Measurements from ENCODE around the gene SWI5. TPM values are rescaled to one million over a fixed set of nuclear protein-coding genes. Genes with fewer than 3 reads are reported as not detected.

Gene SWI5
- total RNA-seq, 1 donor from 2014 or later: 26.0 TPM

- Mint-ChIP-seq H3K4me1 (no peaks in the 10 kb centered on the region), H3K9me3 (no peaks in the 10 kb centered on the region), H3K4me3 (no peak overlapping the region), H3K36me3 (peaks cover 13% of the 10 kb centered on the region), H3K27ac (no peak overlapping the region), H3K27me3 (ENCODE audit: low read depth) (no peaks in the 10 kb centered on the region)
- TF ChIP-seq CTCF (IDR thresholded peaks at IDR 0.05; ENCODE audit: unreplicated experiment): no peak
- no peak for DNase-seq (ENCODE audit: low spot score in 2 of 2, unreplicated experiment in 2 of 2)
Observed at GRCh38 chr9:128286440-128286839, 10.4 kb downstream of the SWI5 start.

DNA sequence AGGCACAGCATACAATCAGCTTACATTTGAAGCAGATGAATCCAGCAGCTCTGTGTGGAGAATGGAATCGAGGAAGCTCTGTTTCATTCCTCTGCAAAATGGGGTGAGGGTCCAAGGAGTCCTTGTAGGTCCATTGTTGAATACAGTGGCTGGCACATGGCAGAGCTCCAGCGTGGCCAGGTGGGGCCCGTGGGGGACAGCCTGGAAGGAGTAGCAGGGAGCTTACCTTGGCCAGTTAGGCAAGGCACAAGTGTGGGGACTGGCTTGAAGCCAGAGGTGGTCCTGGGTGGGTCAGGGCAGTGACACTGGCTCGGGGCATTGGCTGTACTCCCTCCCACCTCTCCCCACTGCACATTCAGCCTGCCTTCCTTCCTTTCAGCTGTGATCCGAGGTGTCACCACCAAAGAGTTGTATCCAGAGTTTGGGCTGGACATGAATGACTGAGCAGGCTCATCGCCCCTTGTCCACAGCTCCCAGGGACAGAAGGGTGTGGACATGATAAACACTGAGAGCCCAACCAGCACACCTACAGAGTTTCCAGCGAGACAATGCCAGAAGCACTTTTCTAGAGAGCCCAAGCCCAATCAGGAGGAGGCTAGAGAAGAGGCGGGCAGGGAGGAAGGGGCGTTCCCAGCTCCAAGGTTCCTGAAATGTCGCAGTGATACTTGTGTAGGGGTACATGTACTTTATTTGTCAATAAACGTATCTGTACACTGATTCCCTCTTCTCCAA is 12.4 kb downstream of the SWI5 start:
- H3K4me1 Mint-ChIP-seq: no peaks in the 10 kb centered on the region
- no peaks in the 10 kb centered on the region for H3K27me3 Mint-ChIP-seq (ENCODE audit: low read depth)
- DNase-seq (ENCODE audit: low spot score in 2 of 2, unreplicated experiment in 2 of 2): no peak
- H3K36me3 Mint-ChIP-seq: peaks cover 15% of the 10 kb centered on the region
- TF ChIP-seq CTCF (IDR thresholded peaks at IDR 0.05; ENCODE audit: unreplicated experiment): no peak
- H3K9me3 Mint-ChIP-seq: no peaks in the 10 kb centered on the region
- H3K4me3 Mint-ChIP-seq: no peak overlapping the region
- H3K27ac Mint-ChIP-seq: no peak overlapping the region

DNA sequence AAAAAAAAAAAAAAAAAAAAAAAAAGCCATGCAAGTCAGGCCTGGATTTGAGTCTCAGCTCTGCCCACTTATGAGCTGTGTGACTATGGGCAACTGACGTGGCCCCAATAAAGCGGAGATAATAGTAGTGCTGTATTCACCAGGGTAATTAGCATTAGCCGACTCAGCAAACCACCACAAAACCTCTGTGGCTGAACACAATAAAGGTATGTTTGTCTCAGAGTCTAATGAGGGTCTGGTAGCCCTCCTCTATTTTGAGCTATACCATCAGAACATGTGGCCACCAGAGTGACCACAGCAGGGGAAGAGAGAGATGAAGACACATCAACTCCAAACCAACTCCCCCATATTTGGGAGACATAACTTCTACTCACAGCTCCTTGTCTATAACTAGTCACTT is 15.9 kb downstream of the SWI5 start:
- no peaks in the 10 kb centered on the region for H3K9me3 Mint-ChIP-seq
- H3K27ac Mint-ChIP-seq: no peak overlapping the region
- H3K4me3 Mint-ChIP-seq: no peak overlapping the region
- TF ChIP-seq CTCF (IDR thresholded peaks at IDR 0.05; ENCODE audit: unreplicated experiment): no peak
- H3K27me3 Mint-ChIP-seq (ENCODE audit: low read depth): no peaks in the 10 kb centered on the region
- DNase-seq (ENCODE audit: low spot score in 2 of 2, unreplicated experiment in 2 of 2): no peak
- H3K4me1 Mint-ChIP-seq: peaks cover 1% of the 10 kb centered on the region
- peaks cover 13% of the 10 kb centered on the region for H3K36me3 Mint-ChIP-seq

GRCh38 chr9:128293091-128293490 is 17.0 kb downstream of the SWI5 start:
- Mint-ChIP-seq H3K4me1 (peaks cover 1% of the 10 kb centered on the region), H3K9me3 (no peaks in the 10 kb centered on the region), H3K27ac (no peak overlapping the region), H3K27me3 (ENCODE audit: low read depth) (no peaks in the 10 kb centered on the region), H3K36me3 (peaks cover 11% of the 10 kb centered on the region), H3K4me3 (no peak overlapping the region)
- no peak for DNase-seq (ENCODE audit: low spot score in 2 of 2, unreplicated experiment in 2 of 2)
- TF ChIP-seq CTCF (IDR thresholded peaks at IDR 0.05; ENCODE audit: unreplicated experiment): no peak

- Mint-ChIP-seq H3K27me3 (ENCODE audit: low read depth) (no peaks in the 10 kb centered on the region), H3K27ac (no peak overlapping the region)
Observed at GRCh38 chr9:128294142-128294541, 18.1 kb downstream of the SWI5 start.

More at GRCh38 chr9:128294142-128294541, 18.1 kb downstream of the SWI5 start:
- Mint-ChIP-seq H3K4me1 (peaks cover 7% of the 10 kb centered on the region), H3K36me3 (peaks cover 4% of the 10 kb centered on the region), H3K9me3 (no peaks in the 10 kb centered on the region), H3K4me3 (no peak overlapping the region)
- TF ChIP-seq CTCF (IDR thresholded peaks at IDR 0.05; ENCODE audit: unreplicated experiment): no peak
- no peak for DNase-seq (ENCODE audit: low spot score in 2 of 2, unreplicated experiment in 2 of 2)
